GM11168 (cell line): Measurements from ENCODE around the gene SORCS2.

Experiments used
- in situ Hi-C: fragments of 300-500 bp; cut with MboI; formaldehyde crosslinking; loops from one replicate; pipeline ENCODE4 v1.12.0; 2022; ENCODE audit warnings: low sequenced_read_pairs; ENCODE audit not compliant: unreplicated experiment

The SORCS2 gene

DNA sequence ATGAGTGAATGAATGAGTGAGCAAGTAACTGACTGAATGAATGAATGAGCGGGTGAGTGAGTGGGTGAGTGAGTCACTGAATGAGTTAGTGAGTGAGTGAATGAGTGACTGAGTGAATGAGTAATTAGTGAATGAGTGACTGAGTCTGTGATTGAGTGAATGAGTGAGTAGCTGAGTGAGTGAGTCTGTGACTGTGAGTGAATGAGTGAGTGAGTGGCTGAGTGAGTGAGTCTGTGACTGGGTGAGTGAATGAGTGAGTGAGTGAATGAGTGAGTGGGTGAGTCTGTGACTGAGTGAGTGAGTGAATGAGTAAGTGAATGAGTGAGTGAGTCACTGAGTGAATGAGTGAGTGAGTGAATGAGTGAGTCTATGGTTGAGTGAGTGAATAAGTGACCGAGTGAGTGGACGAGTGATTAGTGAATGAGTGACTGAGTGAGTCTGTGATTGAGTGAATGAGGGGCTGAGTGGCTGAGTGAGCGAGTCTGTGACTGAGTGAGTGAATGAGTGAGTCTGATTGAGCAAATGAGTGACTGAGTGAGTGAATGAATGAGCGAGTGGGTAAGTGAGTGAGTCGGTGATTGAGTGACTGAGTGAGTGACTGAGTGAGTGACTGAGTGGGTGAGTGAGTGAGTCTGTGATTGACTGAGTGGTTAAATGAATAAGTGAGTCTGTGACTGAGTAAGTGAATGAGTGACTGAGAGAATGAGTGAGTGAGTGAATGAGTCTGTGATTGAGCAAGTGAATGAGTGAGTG lies 465.4 kb downstream of the SORCS2 start:
- in situ Hi-C loops: no loop called here

DNA sequence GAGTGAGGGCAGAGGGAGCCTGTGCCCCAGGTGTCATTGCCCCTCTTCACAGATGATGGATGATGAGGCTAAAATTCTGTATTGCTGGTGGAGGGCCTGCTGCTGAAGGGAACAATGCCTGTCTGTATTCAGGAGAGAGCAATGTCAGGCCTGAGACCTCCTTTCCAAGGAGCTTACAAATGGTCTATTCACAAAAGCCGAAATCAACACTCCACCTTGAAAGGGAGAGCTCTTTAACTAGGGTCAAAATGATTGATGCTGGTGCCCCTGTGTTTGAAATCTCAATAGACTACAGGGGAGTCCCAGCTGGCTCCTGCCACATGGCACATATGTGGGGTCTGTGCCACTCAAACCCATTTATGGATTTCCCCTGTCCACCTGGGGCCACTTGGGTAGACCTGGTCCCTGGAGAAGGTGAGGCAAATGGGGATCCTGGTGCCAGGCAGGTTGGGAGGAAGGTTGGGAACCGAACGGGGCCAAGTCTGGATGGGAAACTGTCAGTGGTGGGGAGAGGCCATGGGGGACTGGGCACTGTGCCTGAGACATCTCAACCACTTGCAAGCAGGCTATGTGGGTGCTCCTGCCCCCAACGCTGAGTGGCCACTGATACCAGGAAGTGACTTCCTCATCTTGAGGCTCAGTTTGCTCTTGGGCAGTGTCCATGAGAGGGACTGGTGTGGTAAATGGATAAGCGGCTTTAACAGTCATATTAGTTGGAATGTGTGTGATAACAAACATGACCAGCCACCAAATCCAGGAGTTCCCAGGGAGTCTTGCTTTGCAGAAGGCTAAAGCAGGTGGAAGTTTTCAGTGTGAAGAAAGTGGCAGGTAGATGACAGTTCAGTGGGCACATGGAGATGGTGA lies 466.2 kb downstream of the SORCS2 start:
- in situ Hi-C loops: no loop called here

DNA sequence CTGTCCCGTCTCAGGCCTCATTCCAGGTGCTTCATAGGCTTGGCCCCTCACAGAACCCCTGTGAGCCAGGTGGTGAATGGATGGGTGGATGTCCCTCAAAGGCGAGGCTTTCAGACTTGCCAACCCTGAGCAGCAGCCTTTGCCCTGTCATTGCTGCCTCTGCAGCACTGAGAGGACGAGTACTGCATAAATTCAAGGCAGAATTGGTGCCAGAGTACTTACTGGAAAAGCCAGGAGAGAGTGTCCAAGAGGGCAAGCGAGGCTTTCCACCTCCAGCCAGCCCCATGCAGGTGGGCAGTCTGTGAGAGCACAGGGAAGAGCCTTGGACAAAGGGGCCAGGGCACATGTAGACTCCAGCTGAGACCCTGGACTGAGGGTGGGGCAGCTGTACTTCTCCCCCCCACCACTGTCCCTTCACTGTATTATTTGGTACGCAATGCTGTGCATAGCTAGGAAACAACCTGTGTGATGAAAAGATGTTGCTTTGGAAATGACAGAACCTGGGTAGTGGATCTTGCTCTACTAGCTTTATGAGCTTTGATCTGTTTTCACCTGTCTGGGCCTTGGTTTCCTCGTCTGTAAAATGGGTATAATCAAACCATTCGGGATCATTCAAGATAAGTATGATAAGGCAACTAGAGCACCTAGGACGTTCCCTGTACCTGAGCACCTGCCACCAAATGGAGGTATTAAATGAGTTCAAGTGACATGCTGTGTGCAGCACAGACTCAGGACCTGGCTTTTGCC lies 467.3 kb downstream of the SORCS2 start:
- in situ Hi-C loops: no loop called here

DNA sequence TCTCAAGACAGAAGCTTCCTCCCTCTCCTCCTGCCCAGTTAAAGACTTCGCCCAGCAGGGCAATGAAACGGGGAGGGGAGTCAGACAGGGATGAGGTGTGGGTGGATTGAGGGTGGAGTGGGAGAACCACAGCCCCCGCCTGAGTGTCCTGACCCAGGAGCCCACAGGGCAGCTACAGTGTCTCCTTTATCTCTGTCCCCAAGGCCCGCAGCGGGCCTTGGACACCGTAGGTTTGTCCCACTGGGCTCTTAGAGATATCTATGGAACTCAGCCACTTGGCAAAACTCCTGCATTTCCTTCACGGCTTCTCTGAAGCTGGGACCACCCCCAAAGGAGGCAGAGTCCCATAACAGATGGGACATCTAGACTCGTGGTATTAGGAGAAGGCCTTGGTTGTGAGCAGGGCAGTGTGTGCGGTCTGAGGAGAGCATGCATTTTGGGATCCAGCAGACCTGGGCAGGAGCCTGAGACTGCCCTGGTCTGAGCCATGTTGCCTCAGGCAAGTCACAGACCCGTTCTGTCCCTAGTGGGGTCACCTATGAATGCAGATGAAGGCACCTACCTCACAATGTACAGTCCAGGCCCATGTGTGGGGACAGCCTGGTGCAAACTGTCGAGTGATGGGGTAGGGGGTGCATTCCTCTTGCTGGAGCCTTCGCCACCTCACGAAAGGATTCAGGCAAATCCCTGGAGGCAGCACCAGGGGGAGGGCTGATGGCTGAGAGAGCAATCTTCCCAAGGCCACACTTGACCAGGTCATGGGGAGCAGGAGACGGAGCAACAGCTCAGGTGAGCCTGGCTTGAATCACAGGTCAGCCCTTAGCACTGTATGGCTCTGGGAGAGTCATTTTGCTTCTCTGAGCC lies 468.1 kb downstream of the SORCS2 start:
- in situ Hi-C loops: no loop called here

DNA sequence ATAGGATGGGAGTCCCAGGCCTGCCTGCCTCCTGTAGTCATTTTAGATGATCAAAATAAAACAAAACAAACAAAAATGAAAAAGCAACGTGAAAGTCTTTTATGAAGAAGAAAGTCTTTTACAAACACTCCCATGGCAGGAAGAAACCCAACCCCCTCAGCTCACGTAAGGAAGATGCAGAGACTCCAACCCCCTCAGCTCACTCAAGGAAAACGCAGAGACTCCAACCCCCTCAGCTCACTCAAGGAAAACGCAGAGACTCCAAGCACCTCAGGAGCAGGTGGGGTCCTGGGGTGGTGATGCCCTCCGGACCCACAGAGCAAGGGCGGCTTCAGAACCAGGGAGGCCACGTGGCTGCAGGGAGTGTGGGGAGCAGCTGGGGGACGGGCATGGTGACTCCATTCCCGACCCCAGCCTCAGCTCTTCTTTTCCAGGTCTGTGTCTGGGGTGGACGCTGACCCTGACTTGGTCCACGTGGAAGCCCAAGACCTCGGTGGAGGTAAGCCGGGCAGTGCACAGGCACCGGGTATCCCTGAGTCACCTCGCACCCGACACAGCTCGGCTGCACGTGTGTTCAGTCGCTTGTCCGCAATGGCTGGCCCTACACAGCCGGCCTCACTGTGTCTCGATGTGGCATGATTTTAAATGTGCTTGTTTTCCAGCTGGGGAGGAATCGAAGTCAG lies 468.9 kb downstream of the SORCS2 start:
- in situ Hi-C loops: no loop called here

DNA sequence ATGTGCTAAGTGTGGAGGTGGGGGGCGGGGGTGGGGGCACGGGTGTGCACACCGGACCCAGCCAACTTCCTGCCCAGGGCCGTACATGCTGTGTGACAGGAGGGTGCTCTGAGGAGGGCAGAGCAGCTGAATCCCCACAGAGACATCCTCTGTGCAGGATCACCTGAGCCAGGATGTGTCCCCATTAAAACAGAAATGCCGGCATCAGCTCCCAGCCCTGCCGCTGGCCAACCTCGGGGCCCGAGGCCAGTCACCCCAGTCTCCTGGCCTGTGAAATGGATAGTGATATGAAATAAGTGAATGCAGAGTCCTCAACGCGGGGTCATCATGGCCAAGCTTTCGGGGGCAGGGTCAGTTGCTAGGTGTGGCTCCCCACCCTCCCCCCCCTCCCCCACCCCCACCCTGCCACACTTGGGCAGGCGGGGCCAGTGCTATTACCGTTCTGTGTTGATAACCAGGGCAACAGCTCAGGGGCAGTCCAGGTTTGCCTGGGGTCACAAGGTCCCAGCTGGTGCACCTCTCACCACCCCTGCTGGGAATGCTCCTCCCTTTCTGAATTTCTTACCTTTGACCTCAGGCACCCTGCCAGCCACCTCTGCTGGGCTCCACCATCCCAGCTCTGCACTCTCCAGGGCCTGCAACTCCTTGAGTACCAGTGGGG lies 469.6 kb downstream of the SORCS2 start:
- in situ Hi-C loops: no loop called here

DNA sequence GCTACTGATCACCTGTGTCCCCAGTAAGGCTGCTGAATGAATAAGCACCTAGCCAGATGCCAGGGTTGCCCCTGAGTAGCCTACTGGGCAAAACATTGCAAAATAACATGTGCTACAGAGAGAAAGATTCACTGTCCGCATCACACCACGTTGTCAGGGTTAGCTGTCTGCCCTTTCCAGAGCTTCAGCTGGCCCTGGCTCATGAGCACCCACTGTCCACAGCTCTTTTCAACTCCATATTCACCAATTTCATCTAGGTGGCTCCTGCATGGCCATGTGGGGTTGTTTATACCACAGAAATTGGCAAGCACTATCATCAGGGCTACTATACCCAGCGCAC lies 470.1 kb downstream of the SORCS2 start:
- in situ Hi-C loops: no loop called here

DNA sequence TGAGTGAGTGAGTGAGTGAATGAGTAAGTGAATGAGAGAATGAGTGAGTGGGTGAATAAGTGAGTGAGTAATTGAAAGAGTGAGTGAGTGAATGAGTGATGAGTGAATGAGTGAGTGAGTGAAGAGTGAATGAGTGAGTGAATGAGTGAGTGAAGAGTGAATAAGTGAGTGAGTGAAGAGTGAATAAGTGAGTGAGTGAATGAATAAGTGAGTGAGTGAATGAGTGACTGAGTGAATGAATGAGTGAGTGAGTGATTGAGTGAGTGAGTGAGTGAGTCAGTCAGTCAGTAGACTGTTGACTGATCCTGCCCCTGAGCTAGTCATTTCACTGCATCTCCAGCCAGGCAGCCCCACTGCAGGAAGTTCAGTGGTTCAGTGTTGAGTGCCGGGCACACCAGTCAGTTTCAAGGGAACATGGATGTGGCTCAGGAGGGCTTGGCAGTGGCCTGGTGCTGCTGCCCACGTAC lies 470.8 kb downstream of the SORCS2 start:
- in situ Hi-C loops: no loop called here

DNA sequence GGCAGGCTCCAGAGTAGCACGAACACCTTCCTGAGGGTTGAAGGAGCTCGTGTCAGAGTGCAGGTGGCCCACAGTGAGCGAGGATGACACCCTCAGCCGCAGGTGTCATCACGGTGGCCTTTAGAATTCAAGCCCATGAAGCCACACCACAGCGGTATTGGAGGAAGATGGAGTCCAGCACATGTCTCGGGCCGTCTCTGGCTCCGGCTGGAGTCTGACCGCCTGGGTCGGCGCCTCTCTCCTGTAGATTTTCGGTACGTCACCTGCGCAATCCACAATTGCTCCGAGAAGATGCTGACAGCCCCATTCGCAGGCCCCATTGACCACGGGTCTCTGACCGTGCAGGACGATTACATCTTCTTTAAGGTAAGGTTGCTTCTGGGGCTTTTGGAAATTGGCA lies 471.8 kb downstream of the SORCS2 start:
- in situ Hi-C loops: no loop called here

DNA sequence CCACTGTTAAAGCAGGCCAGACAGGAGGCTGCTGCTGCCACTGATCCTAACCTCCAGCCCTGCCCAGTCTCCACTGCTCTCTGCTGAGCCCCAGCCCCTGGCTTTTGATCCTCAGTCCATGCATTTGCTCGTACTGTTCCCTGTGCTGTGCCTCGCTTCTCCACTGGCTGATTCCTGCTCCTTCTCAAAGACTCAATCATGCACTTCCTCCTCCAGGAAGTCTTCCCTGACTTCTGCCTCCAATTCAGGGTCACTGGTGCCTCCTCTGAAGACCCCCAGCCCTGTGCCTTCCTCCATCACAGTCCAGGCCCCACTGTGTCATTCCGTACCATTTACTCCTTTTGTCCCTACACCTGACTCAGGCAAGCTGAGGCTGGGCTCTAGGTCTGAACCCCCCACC lies 473.0 kb downstream of the SORCS2 start:
- in situ Hi-C loops: no loop called here

DNA sequence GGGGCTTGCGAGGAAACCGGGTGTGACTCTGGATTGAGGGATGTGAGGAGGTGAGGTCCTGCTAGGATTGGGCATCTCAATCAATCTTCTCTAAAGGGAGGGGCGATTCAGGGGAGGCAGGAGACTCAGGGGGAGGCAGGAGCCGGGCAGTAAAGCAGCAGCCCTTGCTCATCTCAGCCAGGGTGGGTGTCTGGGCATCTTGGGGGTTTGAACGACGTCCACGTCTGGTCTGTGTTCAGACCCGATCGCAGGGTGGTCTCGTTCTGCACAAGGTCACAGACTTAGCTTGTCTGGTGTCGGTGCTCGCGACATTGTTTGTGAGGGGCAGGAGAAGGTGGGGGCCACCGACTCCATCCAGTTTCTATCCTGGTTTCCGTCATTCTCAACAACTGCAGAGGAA lies 473.7 kb downstream of the SORCS2 start:
- in situ Hi-C loops: no loop called here

DNA sequence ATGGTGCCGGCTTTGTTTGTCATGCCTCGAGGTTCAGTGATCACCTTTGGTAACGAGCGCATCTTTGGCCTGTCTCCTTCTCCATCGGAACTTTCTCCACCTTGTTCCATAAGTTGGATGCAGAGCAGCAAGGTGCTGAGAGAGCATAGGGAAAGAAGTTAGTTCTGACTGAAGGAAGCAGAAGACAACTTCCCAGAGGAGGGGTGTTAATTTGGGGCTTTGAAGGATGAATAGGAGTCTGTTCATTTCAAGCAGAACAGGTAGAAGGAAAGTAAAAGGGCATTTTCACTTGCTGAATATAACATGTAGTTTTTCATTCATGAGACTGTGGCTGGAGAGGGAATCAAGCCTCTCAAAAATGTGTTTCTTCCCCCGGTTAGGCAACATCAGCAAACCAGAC lies 474.4 kb downstream of the SORCS2 start:
- in situ Hi-C loops: no loop called here

DNA sequence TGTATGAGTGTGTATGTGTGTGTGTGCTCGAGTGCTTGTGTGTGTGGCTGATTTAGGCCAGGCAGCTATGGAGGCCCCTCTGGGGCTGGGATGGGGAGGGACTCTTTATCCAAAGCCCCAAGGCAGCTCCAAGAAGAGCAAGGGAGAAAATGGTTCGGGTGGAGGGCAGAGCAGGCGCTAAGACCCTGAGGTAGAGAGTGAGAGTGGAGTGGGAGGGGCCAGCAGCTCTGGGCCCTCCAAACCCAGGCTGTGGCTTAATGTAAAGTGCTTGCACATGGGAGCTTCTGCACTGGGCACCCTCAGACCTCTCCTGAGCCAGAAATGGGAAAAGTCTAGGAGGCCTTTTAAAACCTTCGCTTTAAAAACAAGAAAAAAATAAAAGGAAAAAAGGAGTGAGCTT lies 475.9 kb downstream of the SORCS2 start:
- in situ Hi-C loops: no loop called here

DNA sequence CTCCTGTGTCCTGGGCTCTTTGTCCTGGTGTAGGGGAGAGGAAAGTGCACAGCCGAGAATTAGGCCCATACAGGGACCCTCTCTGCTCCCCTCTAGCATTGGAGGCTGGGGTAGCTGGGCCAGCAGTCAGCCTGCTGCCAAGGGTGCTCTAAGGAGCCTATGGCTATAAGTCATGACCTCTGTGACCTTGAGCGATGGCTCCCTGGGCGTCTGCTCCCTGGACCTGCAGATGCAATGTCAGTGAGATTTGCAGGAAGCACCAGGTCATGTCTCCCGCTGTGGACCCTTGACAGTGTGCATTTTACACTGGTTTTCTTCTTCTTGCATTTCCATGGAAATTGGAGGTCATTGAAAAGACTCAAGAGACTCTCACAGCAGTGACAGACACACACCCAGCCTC lies 476.5 kb downstream of the SORCS2 start:
- in situ Hi-C loops: no loop called here

DNA sequence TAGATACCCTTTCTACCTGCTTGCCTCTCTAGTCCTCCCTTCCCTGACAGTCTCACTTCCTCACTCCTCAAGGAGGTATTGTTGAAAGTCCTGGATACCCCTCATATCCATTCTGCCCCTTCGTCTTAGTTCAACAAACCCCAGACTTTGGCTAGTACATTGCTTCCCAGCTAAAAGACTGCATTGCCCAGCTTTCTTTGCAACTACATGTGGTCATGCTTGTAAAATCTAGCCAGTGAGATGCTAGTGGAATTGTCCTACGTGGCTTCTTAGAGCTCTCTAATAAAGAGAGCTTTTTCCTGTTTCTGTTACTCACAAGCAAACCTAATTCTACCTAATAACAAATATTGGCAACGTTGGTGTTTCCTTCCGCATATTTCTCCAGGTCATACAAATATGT lies 480.3 kb downstream of the SORCS2 start:
- in situ Hi-C loops: no loop called here

DNA sequence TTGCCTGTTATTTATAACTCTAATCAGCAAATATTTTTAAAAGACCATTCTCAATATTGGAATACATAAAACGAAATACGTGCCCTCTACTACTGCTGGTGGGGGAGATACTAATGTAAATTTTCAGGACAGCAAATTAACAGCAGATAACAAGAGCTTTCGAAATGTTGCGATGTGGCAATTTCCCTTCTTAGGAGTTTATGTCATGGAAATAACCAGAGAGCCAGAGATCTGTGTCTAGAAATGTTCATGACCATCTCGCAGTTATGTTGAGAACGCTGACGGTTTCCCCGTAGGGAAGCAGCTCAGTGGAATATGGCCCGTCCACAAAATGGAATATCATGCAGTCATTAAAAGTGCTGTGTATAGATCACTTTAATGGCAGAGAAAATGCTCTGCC lies 480.8 kb downstream of the SORCS2 start:
- in situ Hi-C loops: no loop called here

DNA sequence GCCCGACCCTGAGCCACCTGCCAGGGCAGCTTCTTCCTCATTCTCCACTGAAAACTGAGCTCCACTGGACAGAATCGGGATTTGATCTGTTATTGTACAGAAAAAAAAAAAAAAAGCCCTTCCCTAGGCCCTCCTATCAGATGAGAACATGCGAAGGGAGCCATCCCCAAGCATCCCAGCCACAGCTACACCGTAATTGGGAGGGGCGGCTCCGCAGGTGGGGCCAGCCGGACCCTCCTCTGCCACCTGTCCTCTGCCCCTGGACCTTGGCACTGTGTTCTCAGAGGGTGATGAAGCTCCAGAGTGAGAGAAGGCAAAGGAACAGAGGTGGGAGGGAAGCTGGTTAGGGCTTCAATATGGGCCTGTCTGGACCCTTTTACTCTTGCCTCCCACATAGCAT lies 482.4 kb downstream of the SORCS2 start:
- in situ Hi-C loops: no loop called here

DNA sequence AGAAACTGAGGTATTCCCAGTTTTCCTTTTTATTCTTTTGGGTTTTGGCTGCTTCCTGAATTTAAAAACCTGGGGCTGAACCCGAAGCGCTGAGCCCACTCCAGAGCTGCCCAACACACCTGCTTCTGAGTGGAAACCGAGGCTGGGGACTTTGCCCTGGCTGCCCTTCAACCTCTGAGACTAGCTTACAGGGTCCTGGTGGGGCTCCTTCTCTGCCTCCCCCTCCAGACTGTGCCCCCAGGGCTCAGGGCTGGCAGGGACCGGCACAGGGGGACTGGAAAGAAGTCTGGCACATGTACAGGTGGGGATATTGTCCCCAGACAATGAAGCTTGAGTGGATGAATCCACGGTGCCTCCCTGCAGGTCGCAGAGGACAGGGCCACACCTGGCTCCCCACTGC lies 482.8 kb downstream of the SORCS2 start:
- in situ Hi-C loops: no loop called here
